K562 (cell line): ENCODE measurements around the gene MTOR. TPM values are rescaled to one million over a fixed set of nuclear protein-coding genes. Genes with fewer than 3 reads are reported as not detected.

ENCODE experiments used
- ARID1B ChIP-seq: fragments of 450-650 bp; IDR thresholded peaks from 2 replicates; pipeline ENCODE4 v1.6.1; 2016; ENCODE audit warnings: antibody characterized with exemption, mild to moderate bottlenecking, inconsistent platforms
- MBD1 ChIP-seq: fragments of 250-450 bp; sonication (Bioruptor Pico); IDR thresholded peaks from 2 replicates; pipeline ENCODE4 v1.8.0; 2022; ENCODE audit warnings: inconsistent platforms
- NCOR1 ChIP-seq: fragments of 450-650 bp; IDR thresholded peaks from 2 replicates; pipeline ENCODE4 v1.6.1; 2016; ENCODE audit warnings: mild to moderate bottlenecking, moderate library complexity
- PATZ1 ChIP-seq: fragments of 250-450 bp; sonication (Bioruptor Pico); IDR thresholded peaks from 2 replicates; pipeline ENCODE4 v1.5.0; 2020; ENCODE audit warnings: mild to moderate bottlenecking, borderline replicate concordance
- POLR3A ChIP-seq: IDR thresholded peaks from 2 replicates; pipeline ENCODE4 v1.6.1; 2011; ENCODE audit warnings: borderline replicate concordance, mild to moderate bottlenecking, moderate library complexity; ENCODE audit not compliant: insufficient read length, insufficient read depth; ENCODE audit errors: extremely low read depth
- SREBF1 ChIP-seq: fragments of 150-350 bp; IDR thresholded peaks from 2 replicates; pipeline ENCODE4 v1.6.1; 2014; ENCODE audit warnings: antibody characterized with exemption, low read depth, low read length, borderline replicate concordance
- ZNF124 ChIP-seq: sonication (generic); formaldehyde crosslinking; IDR thresholded peaks from 2 replicates; pipeline ENCODE4 v1.8.1; 2022; ENCODE audit warnings: missing genetic modification reagents
- ZNF212 ChIP-seq: fragments of 450-650 bp; formaldehyde crosslinking; IDR thresholded peaks from 2 replicates; pipeline ENCODE4 v1.4.0; 2020; ENCODE audit warnings: mild to moderate bottlenecking
- polyA plus RNA-seq, 8 experiments: library from polyadenylated mRNA; depleted of rRNA in 4 of 8; stranded (reverse) in 5 of 8; unstranded in 3 of 8; fragments of >200 nt; fragmentation: Nextera tagmentation in 2 of 8; fragmentation: Illumina TruSeq in 1 of 8; extraction: Ambion mirVana in 2 of 8; extraction: Trizol in 1 of 8; gene quantifications; 2 replicates each; pipeline versions ENCODE4 v1.2.1 to v1.2.3, GENCODE V29; 2011 to 2014; ENCODE audit warnings: inconsistent platforms in 1 of 8, missing spikeins in 1 of 8
- total RNA-seq, 7 experiments: library from RNA; depleted of rRNA in 6 of 7; stranded (reverse); fragments of >200 nt in 6 of 7; fragmentation: Illumina TruSeq in 2 of 7; extraction: Trizol in 2 of 7; gene quantifications; 2 replicates each; pipeline versions ENCODE4 v1.2.1 to v1.2.3, GENCODE V29; 2011 to 2021; ENCODE audit warnings: low replicate concordance in 1 of 7
- TF ChIP-seq, protein P1 (sequence below), 2 experiments: IDR thresholded peaks in 1 of 2; conservative IDR thresholded peaks in 1 of 2; 2 replicates each; pipeline ENCODE4 v1.6.1; 2016; ENCODE audit warnings: low read depth in 2 of 2, mild to moderate bottlenecking in 1 of 2, missing compliant biosample characterization in 1 of 2, missing genetic modification characterization in 1 of 2, moderate library complexity in 1 of 2
- TF ChIP-seq, protein P2 (sequence below): fragments of 250-450 bp; sonication (Bioruptor Pico); IDR thresholded peaks from 2 replicates; pipeline ENCODE4 v1.8.0; 2021; ENCODE audit warnings: moderate library complexity, mild to moderate bottlenecking, inconsistent platforms
- TF ChIP-seq, protein P3 (sequence below): sonication (generic); formaldehyde crosslinking; IDR thresholded peaks from 2 replicates; pipeline ENCODE4 v1.8.0; 2022; ENCODE audit warnings: missing genetic modification reagents, mild to moderate bottlenecking, moderate library complexity, borderline replicate concordance

MTOR gene
- total and polyA plus RNA-seq, 9 of the 15 experiments (the other 6 are each of a cell fraction or from before 2014, with no cell fraction given), result 11.4 to 71.4 (median 52.2) TPM

GRCh38 chr1:11059968-11060830 lies 202.2 kb downstream of the MTOR start, which contains the start of gene SRM (continued):
- no peak for TF ChIP-seq MBD1 (CRISPR knock-in tag)
- TF ChIP-seq, protein P1, sequence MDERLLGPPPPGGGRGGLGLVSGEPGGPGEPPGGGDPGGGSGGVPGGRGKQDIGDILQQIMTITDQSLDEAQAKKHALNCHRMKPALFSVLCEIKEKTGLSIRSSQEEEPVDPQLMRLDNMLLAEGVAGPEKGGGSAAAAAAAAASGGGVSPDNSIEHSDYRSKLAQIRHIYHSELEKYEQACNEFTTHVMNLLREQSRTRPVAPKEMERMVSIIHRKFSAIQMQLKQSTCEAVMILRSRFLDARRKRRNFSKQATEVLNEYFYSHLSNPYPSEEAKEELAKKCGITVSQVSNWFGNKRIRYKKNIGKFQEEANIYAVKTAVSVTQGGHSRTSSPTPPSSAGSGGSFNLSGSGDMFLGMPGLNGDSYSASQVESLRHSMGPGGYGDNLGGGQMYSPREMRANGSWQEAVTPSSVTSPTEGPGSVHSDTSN (CRISPR knock-in tag; IDR thresholded peaks at IDR 0.05; ENCODE audit: low read depth), result no peak
- TF ChIP-seq, protein P1 (tag; conservative IDR thresholded peaks at IDR 0.05; ENCODE audit: low read depth), result no peak
- no peak for TF ChIP-seq NCOR1
- TF ChIP-seq, protein P2, sequence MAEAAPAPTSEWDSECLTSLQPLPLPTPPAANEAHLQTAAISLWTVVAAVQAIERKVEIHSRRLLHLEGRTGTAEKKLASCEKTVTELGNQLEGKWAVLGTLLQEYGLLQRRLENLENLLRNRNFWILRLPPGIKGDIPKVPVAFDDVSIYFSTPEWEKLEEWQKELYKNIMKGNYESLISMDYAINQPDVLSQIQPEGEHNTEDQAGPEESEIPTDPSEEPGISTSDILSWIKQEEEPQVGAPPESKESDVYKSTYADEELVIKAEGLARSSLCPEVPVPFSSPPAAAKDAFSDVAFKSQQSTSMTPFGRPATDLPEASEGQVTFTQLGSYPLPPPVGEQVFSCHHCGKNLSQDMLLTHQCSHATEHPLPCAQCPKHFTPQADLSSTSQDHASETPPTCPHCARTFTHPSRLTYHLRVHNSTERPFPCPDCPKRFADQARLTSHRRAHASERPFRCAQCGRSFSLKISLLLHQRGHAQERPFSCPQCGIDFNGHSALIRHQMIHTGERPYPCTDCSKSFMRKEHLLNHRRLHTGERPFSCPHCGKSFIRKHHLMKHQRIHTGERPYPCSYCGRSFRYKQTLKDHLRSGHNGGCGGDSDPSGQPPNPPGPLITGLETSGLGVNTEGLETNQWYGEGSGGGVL, result no peak
- TF ChIP-seq PATZ1, result no peak
- no peak for TF ChIP-seq ZNF124 (CRISPR knock-in tag)
- TF ChIP-seq ZNF212 (CRISPR knock-in tag), result no peak
- TF ChIP-seq, protein P3, sequence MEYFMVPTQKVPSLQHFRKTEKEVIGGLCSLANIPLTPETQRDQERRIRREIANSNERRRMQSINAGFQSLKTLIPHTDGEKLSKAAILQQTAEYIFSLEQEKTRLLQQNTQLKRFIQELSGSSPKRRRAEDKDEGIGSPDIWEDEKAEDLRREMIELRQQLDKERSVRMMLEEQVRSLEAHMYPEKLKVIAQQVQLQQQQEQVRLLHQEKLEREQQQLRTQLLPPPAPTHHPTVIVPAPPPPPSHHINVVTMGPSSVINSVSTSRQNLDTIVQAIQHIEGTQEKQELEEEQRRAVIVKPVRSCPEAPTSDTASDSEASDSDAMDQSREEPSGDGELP (CRISPR knock-in tag), result no peak; the same call in 1 of the 2 replicates
- no peak for TF ChIP-seq SREBF1
- no peak for TF ChIP-seq POLR3A
- TF ChIP-seq ARID1B, result no peak
